CD14-positive monocyte (primary cell): Measurements from ENCODE around the gene FBXL16. TPM values are rescaled to one million over a fixed set of nuclear protein-coding genes. Genes with fewer than 3 reads are reported as not detected.
"Not testable (repeated sequence)": the region's sequence is repeated elsewhere in the genome, so short reads cannot be mapped to it uniquely, and the experiment has no call there.

ENCODE experiments used
- DNase-seq, 3 donors: peaks; one replicate each; pipeline ENCODE4 v3.0.0-alpha.2; 2011 to 2022
- H2AFZ ChIP-seq: 2 replicates; pipeline ENCODE4 v1.6.0; 2012; ENCODE audit warnings: mild to moderate bottlenecking, low read depth, low read length, inconsistent platforms; ENCODE audit not compliant: insufficient read depth, poor library complexity, severe bottlenecking
- H3K27ac ChIP-seq, 2 donors: 1 replicate in 1 of 2; 2 replicates in 1 of 2; pipeline ENCODE4 v1.5.1; 2012 to 2013; ENCODE audit warnings: low read length in 2 of 2, control low read depth in 1 of 2, inconsistent platforms in 1 of 2, low read depth in 1 of 2, mild to moderate bottlenecking in 1 of 2
- H3K27me3 ChIP-seq, 2 donors: one replicate each; pipeline versions ENCODE4 v1.6.0 to v1.6.1; 2011 to 2013; ENCODE audit warnings: low read length in 2 of 2; ENCODE audit not compliant: control insufficient read depth in 2 of 2, insufficient read depth in 2 of 2
- H3K36me3 ChIP-seq, 2 donors: replicated peaks in 1 of 2; 1 replicate in 1 of 2; 2 replicates in 1 of 2; pipeline versions ENCODE4 v1.5.1 to v1.6.1; 2012 to 2013; ENCODE audit warnings: low read length in 2 of 2, control low read depth in 1 of 2, inconsistent platforms in 1 of 2, mild to moderate bottlenecking in 1 of 2; ENCODE audit not compliant: insufficient read depth in 2 of 2, control insufficient read depth in 1 of 2
- H3K4me1 ChIP-seq, 2 donors: 1 replicate in 1 of 2; 2 replicates in 1 of 2; pipeline versions ENCODE4 v1.5.1 to v1.6.1; 2012 to 2013; ENCODE audit warnings: low read length in 2 of 2, control low read depth in 1 of 2, inconsistent platforms in 1 of 2, mild to moderate bottlenecking in 1 of 2, moderate library complexity in 1 of 2; ENCODE audit not compliant: insufficient read depth in 2 of 2, control insufficient read depth in 1 of 2
- H3K4me2 ChIP-seq: replicated peaks from 2 replicates; pipeline ENCODE3; 2012; ENCODE audit warnings: low read length, moderate library complexity, mild to moderate bottlenecking; ENCODE audit not compliant: poor library complexity, severe bottlenecking; ENCODE audit errors: extremely low read depth
- H3K4me3 ChIP-seq, 3 experiments: fragments of 200-600 bp in 1 of 3; sonication (generic) in 1 of 3; replicated peaks in 1 of 3; 1 replicate in 2 of 3; 2 replicates in 1 of 3; pipeline ENCODE4 v1.5.1; 2011 to 2013; ENCODE audit warnings: low read length in 3 of 3, mild to moderate bottlenecking in 3 of 3, control low read depth in 2 of 3, low read depth in 2 of 3, inconsistent platforms in 1 of 3, moderate library complexity in 1 of 3
- H3K79me2 ChIP-seq: 2 replicates; pipeline ENCODE4 v1.6.0; 2012; ENCODE audit warnings: mild to moderate bottlenecking, control low read depth, inconsistent platforms, low read length, moderate library complexity; ENCODE audit not compliant: insufficient read depth
- H3K9ac ChIP-seq: 2 replicates; pipeline ENCODE4 v1.6.0; 2017; ENCODE audit warnings: low read length, mild to moderate bottlenecking; ENCODE audit not compliant: insufficient read depth, poor library complexity, severe bottlenecking
- H3K9me3 ChIP-seq, 2 donors: replicated peaks in 1 of 2; 1 replicate in 1 of 2; 2 replicates in 1 of 2; pipeline versions ENCODE4 v1.5.1 to v1.6.1; 2012 to 2013; ENCODE audit warnings: low read length in 2 of 2, control low read depth in 1 of 2; ENCODE audit not compliant: control insufficient read depth in 1 of 2, insufficient read depth in 1 of 2
- H4K20me1 ChIP-seq: 2 replicates; pipeline ENCODE4 v1.6.0; 2012; ENCODE audit warnings: mild to moderate bottlenecking, low read length, control low read depth, moderate library complexity; ENCODE audit not compliant: insufficient read depth
- H3K27ac Mint-ChIP-seq, 7 donors: one replicate each; pipeline ENCODE4 v1.8.0; 2020; ENCODE audit warnings: mild to moderate bottlenecking in 7 of 7, mixed read lengths in 7 of 7, moderate library complexity in 6 of 7, inconsistent platforms in 2 of 7
- H3K27me3 Mint-ChIP-seq, 3 donors: one replicate each; pipeline ENCODE4 v1.8.0; 2021 to 2022; ENCODE audit warnings: low read depth in 3 of 3, mild to moderate bottlenecking in 3 of 3, mixed read lengths in 3 of 3, moderate library complexity in 3 of 3, inconsistent platforms in 1 of 3
- H3K36me3 Mint-ChIP-seq, 2 donors: one replicate each; pipeline ENCODE4 v1.8.0; 2020; ENCODE audit warnings: mixed read lengths in 2 of 2, inconsistent platforms in 1 of 2, mild to moderate bottlenecking in 1 of 2
- H3K4me1 Mint-ChIP-seq: one replicate; pipeline ENCODE4 v1.8.0; 2020; ENCODE audit warnings: mild to moderate bottlenecking, mixed read lengths
- H3K4me3 Mint-ChIP-seq, 2 donors: one replicate each; pipeline ENCODE4 v1.8.0; 2020; ENCODE audit warnings: mild to moderate bottlenecking in 2 of 2, mixed read lengths in 2 of 2, moderate library complexity in 1 of 2
- H3K9me3 Mint-ChIP-seq, 7 donors: one replicate each; pipeline ENCODE4 v1.8.0; 2020 to 2022; ENCODE audit warnings: mixed read lengths in 7 of 7, mild to moderate bottlenecking in 6 of 7, moderate library complexity in 6 of 7, inconsistent platforms in 2 of 7
- CTCF ChIP-seq: fragments of 200-600 bp; IDR thresholded peaks from one replicate; pipeline ENCODE4 v1.8.0; 2022; ENCODE audit warnings: antibody characterized with exemption, mild to moderate bottlenecking
- WGBS: methylation state at CpG from one replicate; pipeline ENCODE4 v1.1.5; 2013; ENCODE audit warnings: missing lambda C conversion rate; ENCODE audit not compliant: insufficient coverage; 5-methylcytosine and 5-hydroxymethylcytosine counted together
- intact Hi-C, 2 donors: fragments of 100-400 bp; cut with micrococcal nuclease; formaldehyde crosslinking; loops; one replicate each; pipeline versions ENCODE4 v1.15.0 to v1.15.1; 2023
- polyA plus RNA-seq, 3 donors: library from polyadenylated mRNA; depleted of rRNA in 1 of 3; unstranded in 2 of 3; stranded (reverse) in 1 of 3; fragments of 300-500 nt in 2 of 3; fragments of >200 nt in 1 of 3; fragmentation: Illumina TruSeq in 2 of 3; gene quantifications; 1 replicate in 2 of 3; 2 replicates in 1 of 3; pipeline ENCODE4 v1.2.3, GENCODE V29; 2012 to 2021

FBXL16 gene
- polyA plus RNA-seq, 3 donors, result 0.28 to 1.0 (median 0.49) TPM

- intact Hi-C loops, result no loop called here
- Histone ChIP-seq H2AFZ (no peak overlapping the region), H3K9ac (no peak overlapping the region), H3K27me3 (peaks cover 20 to 53% of the 10 kb centered on the region in 2 donors), H3K4me3 (no peak overlapping the region), H3K79me2 (no peaks in the 10 kb centered on the region), H3K36me3 (no peaks in the 10 kb centered on the region), H3K4me2 (no peak overlapping the region), H3K4me1 (peaks cover 33 to 45% of the 10 kb centered on the region in 2 donors), H3K9me3 (peaks cover 0 to 4% of the 10 kb centered on the region in 2 donors), H3K27ac (no peak overlapping the region), H4K20me1 (peaks cover 4% of the 10 kb centered on the region)
- Mint-ChIP-seq H3K27me3 (peaks cover 57 to 74% (median 67%) of the 10 kb centered on the region in 3 donors), H3K4me1 (peaks cover 25% of the 10 kb centered on the region), H3K4me3 (peak overlapping the region in 1 of 2 donors; percentile 75), H3K36me3 (peaks cover 4 to 5% of the 10 kb centered on the region in 2 donors), H3K9me3 (peaks cover 6 to 32% (median 8%) of the 10 kb centered on the region in 7 donors), H3K27ac (no peak overlapping the region)
- 51% methylated on average over 20 of the region's 22 CpGs for WGBS
- TF ChIP-seq CTCF, result no peak
- no peak for DNase-seq
Observed at GRCh38 chr16:693364-693763, 12.2 kb downstream of the FBXL16 start.

- Histone ChIP-seq H3K27me3 (peaks cover 20 to 53% of the 10 kb centered on the region in 2 donors), H4K20me1 (peaks cover 4% of the 10 kb centered on the region), H2AFZ (no peak overlapping the region), H3K9ac (no peak overlapping the region), H3K4me1 (peaks cover 33 to 45% of the 10 kb centered on the region in 2 donors), H3K27ac (no peak overlapping the region), H3K9me3 (peaks cover 0 to 4% of the 10 kb centered on the region in 2 donors), H3K4me2 (no peak overlapping the region), H3K4me3 (no peak overlapping the region), H3K79me2 (no peaks in the 10 kb centered on the region), H3K36me3 (peaks cover 0 to 2% of the 10 kb centered on the region in 2 donors)
- Mint-ChIP-seq H3K36me3 (peaks cover 7 to 8% of the 10 kb centered on the region in 2 donors), H3K27me3 (peaks cover 51 to 67% (median 60%) of the 10 kb centered on the region in 3 donors), H3K9me3 (peaks cover 6 to 25% (median 8%) of the 10 kb centered on the region in 7 donors), H3K27ac (peak overlapping the region in 1 of 7 donors; percentile 62), H3K4me3 (peak overlapping the region in 1 of 2 donors; percentile 94), H3K4me1 (peaks cover 25% of the 10 kb centered on the region)
- TF ChIP-seq CTCF, result no peak
- WGBS, result no CpG with 5 or more reads among the region's 10 CpGs
- intact Hi-C loops, result no loop called here
- no peak for DNase-seq
Observed at GRCh38 chr16:692356-693108, 13.1 kb downstream of the FBXL16 start.

- peaks cover 25% of the 10 kb centered on the region for H3K4me1 Mint-ChIP-seq
- WGBS, result 92% methylated on average over 12 of the region's 16 CpGs
- H3K9me3 Mint-ChIP-seq, result peaks cover 3 to 15% (median 7%) of the 10 kb centered on the region in 7 donors
- H3K79me2 ChIP-seq, H3K27ac ChIP-seq, H3K9ac ChIP-seq, H4K20me1 ChIP-seq, H3K4me3 ChIP-seq, H3K9me3 ChIP-seq, intact Hi-C loops, H2AFZ ChIP-seq, DNase-seq, H3K4me2 ChIP-seq: not testable (repeated sequence)
- H3K36me3 Mint-ChIP-seq, result peaks cover 13 to 19% of the 10 kb centered on the region in 2 donors
- Histone ChIP-seq H3K27me3 (peaks cover 20 to 47% of the 10 kb centered on the region in 2 donors), H3K4me1 (peaks cover 33 to 45% of the 10 kb centered on the region in 2 donors), H3K36me3 (peaks cover 0 to 11% of the 10 kb centered on the region in 2 donors)
- H3K4me3 Mint-ChIP-seq, result peak overlapping the region; percentile 43 to 94
- H3K27me3 Mint-ChIP-seq, result peaks cover 44 to 54% (median 49%) of the 10 kb centered on the region in 3 donors
- H3K27ac Mint-ChIP-seq, result peak overlapping the region in 1 of 7 donors; percentile 70
Observed at GRCh38 chr16:691242-691641, 14.4 kb downstream of the FBXL16 start.
